HG03159 (cell line): Measurements from ENCODE around the gene NRP2.

ENCODE experiments used
- ATAC-seq: cut with Tn5 transposase; IDR thresholded peaks from one replicate; pipeline ENCODE4 v1.9.1; 2021; ENCODE audit warnings: mild to moderate bottlenecking, moderate library complexity; ENCODE audit not compliant: unreplicated experiment

Gene NRP2

DNA sequence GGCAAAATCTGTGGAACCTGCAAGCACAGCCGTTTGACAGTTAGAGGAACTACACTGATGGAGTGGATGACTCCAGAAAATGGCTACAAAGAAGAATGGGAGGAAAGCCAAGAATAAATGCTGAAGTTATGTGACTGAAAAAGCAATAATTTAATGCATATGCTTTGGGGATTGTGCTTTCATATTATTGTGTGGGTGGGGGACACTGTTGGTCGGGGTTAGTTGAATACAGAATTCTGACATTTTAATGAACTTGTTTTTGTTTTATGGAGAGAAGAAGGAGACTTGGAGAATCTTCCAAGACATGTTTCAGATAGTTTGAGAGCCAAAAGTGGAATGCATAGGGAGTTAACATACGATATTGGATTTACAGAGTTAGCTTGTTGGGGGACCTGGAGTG, 68.5 kb downstream of the NRP2 start:
- ATAC-seq: no peak

DNA sequence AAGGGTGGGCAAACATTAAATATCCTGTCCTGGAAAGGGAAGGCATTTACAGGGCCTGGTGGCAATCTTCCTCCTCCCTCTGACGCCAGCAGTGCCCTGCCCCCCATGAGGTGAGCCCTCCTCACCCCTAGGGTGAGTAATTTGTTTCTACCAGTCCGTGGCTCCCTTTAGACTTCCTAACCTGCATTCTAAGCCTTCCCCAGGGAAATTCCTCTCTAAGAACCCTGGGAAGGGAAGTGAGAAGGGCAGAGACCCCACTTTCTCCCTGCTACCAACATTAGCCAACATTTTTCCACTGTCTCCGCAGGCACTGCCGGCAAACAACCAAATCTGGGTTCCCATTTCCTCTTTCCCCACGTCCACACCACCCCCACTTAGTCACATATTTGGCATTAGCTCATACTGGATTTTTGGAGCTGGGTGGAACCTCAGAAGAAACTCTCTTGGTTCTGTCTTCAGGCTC, 69.3 kb downstream of the NRP2 start:
- ATAC-seq: no peak

DNA sequence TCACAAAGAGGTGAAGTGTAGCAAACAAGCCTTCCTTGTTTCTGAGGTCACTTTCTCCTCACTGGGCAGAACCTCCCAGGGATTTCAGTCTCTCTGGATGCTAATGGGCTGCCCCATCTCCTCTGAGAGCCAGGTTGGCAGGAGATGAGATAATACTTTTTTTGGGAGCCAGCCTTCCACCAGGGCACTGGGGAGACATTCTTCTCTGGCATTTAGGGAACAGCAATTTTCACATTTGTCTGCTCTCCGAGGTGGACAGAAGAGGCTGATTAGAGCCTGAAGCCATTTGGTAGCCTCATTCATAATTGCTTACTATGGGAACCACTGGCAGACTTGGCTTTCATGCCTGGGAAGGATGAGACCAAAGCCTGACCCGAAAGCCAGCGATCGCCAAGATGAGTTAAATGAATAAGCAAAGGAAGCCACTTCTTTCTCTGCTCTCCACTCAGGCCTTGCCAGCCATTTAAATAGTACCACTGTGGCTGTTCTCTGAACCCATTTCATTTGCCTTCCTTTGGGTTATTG, 70.1 kb downstream of the NRP2 start:
- ATAC-seq: no peak

DNA sequence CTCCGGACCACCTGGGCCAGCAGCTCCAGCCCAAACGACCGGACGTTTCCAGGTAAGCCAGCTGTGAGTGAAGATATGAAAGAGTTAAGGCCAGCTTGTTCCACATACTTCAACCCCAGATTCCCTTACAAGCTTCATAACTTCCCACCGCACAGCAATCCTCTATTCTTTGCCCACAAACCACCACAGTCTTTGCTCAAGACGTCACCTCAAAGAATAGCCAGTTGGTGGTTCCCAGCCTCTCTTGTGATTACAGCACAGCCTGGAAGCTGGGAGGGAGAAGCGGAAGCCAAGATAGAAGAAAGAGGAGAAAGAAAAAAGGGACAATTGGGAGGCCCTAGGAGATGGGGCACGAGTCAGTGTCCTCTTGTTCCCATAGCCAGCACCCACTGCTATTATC, 70.6 kb downstream of the NRP2 start:
- no peak for ATAC-seq

- ATAC-seq: no peak
Measured at GRCh38 chr2:205754285-205754923, 72.1 kb downstream of the NRP2 start.

- no peak for ATAC-seq
Measured at GRCh38 chr2:205754924-205755321, 72.6 kb downstream of the NRP2 start.

GRCh38 chr2:205755923-205756322, 73.6 kb downstream of the NRP2 start:
- no peak for ATAC-seq

DNA sequence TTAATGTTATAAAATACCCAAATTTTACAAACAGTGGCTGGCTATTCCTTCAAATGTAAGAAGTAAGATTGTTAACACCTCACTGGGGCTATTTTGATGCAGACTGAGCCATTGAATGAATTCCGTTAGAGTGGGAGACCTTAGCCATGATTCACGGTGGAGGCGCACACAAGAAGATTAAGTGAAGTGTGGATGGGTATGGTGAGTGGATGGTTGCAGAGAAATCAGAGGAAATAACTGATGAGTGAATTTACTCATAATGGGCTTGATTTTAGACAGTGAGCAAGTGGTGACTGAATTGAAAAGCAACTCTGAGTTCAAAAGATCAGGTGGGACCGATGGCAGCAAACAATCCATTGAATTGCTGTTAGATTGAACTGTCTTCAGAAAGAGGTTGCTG, 75.0 kb downstream of the NRP2 start:
- ATAC-seq: no peak

- no peak for ATAC-seq
Measured at GRCh38 chr2:205758051-205758450, 75.8 kb downstream of the NRP2 start.

DNA sequence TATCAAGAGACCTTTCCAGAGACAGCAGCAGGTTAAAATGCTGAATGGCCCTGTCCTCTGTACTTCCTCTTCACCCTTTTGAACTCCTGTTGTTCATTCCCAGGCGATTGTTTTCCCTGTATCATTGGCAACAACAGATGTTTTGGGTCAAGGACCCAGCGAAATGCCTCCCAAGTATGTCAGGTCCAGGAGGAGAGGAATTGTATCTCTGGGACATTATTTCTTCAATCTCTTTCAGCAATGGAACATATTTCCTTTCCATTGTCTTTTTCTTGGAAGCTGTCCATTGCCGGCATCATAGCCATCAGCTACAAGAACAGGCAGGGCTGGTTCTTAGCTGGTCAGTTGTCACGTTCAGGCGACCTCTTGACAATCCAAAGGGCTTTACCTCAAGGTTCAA, 76.2 kb downstream of the NRP2 start:
- ATAC-seq: no peak

GRCh38 chr2:205759257-205759656, 77.0 kb downstream of the NRP2 start:
- ATAC-seq: no peak

DNA sequence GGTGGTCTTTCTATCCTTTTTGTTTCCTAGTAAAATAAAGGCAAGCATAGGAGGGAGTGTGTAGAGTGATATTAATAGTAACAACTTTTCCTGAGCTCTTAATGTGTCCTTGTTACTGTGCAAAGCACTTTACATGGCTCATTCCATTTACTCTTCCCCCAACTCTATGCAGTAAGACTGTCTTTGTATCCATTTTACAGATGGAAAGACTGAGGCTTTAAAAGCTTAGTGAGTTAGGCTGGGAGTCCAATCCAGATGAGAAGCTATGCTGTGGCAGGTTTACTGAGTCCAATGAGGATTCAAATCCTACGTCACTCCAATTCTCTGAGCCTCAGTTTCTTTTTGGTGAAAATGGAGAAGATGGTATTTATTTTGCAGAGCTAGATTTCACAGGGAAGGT, 77.4 kb downstream of the NRP2 start:
- ATAC-seq: no peak

DNA sequence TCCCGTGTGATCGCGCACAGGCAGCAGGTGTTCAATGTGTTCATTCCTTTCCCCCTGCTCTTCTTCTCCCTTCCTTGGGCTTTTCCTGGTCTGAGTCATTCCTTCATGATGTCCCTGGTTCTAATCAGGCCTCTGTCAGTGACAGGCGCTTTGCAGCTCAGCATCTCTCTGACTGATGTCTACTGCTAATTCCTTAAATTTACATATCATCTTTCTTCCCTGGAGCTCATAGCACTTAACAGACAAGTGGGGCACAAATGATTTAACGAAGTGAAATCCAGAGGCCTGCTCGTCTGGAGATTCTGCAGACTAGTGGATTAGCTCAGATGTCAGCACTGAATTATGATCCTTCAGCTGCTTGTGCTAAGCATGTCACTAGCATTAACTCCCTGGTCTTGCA, 77.9 kb downstream of the NRP2 start:
- ATAC-seq: no peak

DNA sequence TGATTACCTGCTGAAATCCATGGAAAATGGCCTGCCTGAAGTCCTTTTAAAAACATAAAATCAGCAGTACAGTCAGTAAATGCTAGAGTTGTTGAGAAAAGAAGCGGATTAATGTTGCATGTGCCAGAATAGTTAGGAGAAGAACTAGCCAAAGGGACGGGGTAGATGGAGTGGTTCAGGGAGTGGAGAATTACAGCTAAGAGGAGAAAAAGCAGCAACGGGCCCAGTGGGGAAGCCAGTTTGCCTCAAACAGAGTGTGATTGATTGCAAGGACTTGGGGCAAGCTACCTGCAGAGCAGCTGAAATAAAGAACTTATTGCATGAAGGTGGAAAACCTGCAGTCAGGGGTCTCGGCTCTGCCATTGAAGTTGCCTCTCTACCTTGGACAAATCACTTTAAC, 79.1 kb downstream of the NRP2 start:
- ATAC-seq: no peak

DNA sequence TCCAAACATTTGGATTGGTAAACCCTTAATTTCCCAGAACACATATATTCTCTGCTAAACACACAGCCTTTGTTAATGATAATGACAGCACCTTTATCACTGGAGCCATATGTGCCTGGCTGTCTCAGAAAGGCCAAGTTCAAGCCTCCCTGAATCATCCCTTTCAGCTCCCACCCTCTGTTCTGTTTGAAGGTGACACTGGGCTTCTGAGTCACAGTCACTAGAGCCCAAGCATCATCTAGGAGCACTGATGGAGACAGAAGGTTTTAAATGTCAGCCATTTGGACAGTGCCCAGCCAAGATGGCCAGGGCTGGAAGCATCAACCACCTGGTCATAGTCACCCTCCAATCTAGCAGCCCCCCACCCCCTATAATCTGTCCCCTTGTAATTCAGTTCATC, 80.6 kb downstream of the NRP2 start:
- ATAC-seq: no peak

- ATAC-seq: no peak
Measured at GRCh38 chr2:205763708-205764211, 81.5 kb downstream of the NRP2 start.

DNA sequence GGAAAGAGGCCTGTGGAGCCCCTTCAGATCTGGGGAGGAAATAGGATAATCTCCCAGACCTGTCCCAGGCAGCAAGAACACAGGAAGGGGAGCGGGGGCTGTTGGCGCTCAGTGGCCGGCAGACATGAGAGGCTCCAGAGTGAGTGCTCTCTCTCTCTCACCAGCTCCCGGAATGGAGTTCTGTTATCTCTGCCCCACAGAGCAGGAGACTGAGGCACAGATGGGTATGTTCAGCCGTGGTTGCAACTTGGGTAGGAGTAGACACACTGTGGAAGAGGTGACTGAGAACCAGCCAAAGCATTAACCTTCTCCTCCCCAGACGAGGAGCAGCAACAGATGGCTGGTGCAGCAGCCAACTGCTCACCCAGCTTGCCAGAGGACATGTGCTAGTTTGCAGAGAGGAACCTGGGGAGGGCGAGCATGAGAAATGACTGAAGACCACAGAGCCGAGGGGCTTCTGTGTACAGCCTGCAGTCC, 82.0 kb downstream of the NRP2 start:
- ATAC-seq: no peak

DNA sequence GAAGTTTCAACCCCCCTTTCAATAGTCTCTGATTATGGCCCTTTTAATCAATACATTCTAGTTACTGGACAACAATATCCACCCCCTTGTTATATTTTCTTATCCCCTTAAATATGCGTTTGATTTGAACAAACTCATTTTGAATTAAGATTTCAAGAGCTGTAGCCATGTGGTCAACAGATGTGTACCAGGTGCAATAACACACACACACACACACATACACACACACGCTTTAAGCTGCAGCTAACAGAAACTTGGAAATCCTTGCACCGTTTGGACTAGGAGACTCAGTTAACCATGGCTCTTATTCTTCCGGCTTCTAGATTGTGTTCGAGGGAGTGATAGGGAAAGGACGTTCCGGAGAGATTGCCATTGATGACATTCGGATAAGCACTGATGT, 82.8 kb downstream of the NRP2 start:
- no peak for ATAC-seq

DNA sequence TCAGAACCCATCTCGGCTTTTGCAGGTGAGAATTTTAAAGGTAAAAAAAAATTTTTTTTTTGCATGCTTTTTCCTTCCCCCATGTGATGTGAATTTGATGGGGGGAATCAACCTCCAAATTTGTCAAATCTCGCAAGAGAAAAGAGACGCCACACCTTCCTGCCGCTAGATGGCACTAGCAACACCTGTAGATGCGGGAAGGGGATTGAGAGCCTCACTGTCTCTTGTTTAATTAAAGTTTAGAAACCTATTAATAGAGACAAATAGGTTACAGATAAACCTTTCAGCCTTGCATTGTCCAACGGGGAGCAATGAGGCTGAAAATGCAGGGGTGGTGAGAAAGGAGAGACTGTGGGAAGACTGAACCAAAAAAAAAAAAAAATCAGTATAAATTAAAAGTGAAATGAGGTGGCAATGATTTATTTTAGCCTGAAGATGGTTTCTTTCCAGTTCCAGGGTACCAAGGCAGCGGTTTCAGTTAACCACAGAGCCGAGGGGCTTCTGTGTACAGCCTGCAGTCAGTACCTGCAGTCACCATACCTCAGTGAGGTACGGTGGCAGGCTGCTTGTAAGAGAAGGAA, 84.6 kb downstream of the NRP2 start:
- peak; percentile 54 for ATAC-seq

GRCh38 chr2:205767617-205768016, 85.3 kb downstream of the NRP2 start:
- no peak for ATAC-seq

GRCh38 chr2:205768341-205768740, 86.0 kb downstream of the NRP2 start:
- no peak for ATAC-seq

GRCh38 chr2:205768815-205769494, 86.7 kb downstream of the NRP2 start:
- no peak for ATAC-seq
